Measurements from ENCODE around the gene DTNBP1.

Gene DTNBP1

DNA sequence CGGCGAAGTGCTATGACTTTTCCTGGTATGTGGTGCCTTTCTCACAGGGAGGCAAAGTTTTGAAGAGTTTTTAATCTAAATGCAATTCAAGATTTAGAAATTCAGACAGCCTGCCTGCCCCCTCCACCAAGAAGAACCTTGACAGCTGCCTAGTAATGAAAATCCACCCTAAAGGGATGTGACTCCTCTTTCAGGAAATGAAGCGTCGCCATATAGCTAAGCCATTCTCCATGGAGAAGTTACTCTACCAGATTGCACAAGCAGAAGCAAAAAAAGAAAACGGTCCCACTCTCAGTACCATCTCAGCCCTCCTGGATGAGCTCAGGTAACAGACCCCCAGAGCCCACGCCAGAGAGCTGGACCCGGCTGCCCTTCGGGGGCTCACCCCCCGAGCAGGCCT lies 150.1 kb downstream of the DTNBP1 start:
- no peak for DNase-seq

DNA sequence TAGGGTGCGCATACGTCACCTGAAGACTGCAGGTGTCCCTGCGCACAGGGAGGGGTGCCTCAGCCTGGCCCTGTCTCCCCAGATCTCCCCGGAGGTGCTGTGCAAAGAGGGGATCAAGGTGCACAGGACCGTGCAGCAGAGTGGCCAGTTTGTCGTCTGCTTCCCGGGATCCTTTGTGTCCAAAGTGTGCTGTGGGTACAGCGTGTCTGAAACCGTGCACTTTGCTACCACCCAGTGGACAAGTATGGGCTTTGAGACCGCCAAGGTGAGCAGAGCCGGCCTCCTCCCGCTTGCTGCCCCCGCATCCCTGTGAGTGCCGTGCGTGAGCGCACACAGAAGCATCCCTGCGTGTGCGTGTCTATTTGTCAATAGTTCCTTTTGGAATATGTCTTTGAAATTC lies 150.7 kb downstream of the DTNBP1 start:
- peak; percentile 35 for DNase-seq

DNA sequence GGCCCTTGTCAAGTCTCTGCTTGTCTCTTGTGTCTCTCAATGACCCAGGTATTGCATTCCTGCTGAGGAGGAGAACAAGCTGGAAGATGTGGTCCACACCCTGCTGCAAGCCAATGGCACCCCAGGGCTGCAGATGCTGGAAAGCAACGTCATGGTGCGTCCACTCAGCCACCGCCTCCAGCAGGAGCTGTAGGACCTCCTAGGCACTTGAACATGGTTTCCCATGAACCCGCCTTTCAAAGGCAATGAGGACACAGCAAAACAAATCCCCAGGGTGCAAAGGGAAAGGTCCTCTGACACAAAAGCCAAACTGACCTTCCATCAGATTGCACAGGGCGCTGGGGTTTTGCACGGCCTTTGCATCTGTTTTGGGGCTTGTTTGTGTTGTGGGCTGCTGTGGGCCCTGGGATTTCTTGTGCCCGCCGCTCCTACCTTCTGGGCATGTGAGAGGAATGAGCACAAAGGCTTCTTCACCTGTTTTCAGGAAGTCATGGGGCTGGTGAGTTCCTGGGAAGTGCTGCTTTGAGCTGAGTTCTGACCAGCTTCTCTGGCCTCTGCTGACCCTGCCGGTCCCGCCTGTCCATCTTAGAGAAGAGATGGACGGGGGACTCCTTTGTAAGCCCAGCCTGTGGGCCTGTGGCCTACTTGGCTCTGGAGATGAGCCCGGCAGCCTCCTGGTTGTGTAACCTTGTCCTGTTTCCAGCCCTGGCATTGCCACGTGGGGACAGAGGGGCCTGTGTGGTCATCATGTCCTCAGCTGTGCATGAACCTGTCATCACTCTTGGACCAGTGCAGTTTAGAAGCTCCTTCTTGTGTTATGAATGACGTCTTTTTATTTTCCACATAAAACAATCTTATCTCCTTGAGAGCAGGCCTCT lies 151.3 kb downstream of the DTNBP1 start:
- no peak for DNase-seq

DNA sequence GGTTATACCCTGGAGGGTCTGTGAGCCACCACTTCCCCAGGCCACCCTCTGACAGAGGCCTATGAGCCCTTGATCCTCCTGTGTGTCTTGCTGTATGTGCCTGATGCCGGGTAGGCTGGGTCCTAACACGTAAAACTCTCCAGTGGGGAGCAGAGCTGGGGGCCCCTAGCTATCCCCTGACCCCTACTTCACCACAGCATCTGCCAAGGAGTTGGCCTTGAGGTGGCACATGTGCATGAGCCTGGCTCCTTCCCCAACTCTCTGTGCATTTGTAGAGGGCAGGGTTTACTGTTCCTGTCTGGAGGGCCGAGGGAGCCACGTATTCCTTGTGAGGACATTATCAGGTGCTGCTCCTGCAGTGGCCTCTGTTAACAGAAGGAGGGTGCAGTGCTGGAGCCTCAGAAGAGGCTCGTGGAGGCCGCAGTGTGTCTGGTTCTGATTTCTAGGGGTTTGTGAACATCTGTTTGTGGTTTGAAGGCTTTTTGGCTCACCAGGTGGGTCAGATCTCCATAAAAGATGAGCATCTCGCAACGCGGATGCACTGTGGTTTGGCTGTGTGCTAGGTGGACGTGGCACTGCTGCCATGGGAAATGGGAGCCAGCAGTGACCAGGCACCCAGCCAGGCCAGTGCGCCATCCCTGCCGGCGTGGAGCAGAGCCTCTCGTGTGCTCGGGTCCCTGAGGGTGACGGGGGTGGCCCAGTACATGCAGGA lies 152.1 kb downstream of the DTNBP1 start:
- no peak for DNase-seq

DNA sequence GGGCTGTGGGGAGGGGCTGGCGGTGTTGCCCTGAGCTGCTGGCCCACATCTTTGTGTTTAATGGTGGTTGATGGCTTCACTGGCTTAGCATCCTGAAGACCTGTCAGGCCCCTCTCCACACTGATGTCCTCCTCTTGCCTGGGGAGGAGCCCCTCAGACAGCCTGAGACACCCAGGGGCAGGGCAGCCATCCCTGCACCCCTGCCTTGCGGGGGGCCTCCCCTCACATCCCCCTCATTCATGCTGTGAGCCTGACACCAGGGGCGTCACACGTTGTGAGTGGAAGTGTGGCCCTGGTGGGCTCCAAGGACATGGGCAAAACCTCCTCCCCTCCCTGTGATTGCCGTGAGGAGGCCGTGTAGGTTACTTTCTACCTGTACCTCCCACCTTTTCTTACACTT lies 152.7 kb downstream of the DTNBP1 start:
- DNase-seq, result no peak

DNA sequence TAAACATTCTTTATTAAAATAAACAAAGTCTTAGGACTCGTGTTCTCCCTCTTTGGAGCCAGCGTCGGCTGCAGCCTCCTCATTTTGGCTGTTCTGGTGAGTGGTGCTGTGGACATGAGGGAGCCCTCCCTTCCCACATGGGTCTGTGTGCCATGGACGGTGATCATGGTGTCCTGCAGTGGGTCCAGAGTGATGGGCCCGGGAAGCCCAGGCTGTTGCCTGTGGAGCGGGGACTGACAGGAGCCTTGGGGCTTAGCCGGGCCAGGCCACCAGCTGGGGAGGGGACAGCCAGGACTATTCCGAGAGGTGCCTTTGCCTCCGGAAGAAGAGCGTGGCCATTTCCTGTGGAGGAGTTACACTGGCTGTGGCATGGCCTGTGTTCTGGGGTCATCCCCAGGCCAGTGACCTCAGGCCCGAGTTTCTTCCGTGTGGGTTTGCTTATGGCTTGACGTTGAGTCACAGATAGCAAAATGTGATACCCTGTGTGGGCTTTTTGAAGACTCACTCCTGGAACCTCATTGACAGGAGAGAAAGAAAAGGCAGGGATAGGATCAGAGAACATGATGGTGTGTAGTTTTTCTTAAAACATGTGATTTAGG lies 153.4 kb downstream of the DTNBP1 start:
- no peak for DNase-seq

DNA sequence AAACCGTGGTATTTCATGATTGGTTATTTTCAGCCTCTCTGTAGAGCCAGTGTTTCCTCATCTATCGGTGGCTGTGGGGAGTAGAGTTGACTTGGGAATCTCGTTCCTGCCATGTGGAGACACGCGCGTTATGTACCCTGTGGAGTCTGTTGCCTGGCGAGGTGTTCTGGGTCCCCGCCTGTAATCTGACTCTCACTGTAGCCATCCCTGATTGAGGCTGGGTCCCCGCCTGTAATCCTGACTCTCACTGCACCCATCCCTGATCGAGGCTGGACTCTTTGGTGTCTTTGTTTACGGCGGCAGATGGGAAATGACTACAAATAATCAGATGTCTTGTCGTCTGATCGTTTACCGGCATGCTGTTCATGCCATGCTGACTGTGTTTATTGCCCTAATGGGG lies 153.9 kb downstream of the DTNBP1 start:
- no peak for DNase-seq

DNA sequence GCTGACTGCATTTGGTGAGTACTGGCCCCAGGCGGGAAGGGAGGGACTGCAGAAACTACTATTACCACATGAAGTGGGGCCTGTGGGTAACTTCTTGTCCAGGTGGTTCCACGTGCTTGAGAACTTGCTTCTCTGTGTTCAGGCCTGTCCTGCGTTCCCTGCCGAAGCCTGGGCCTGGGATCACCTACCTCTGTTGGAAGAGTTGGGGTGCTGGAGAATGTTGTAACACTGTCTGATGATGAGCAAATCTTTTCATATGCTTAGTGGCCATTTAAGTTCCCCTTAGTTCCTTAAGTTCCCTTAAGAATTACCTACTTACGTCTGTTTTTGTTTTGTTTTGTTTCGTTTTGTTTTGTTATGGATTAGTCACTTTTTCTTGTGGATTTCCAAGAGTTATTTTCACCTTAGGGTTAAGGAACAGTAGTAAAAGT lies 154.4 kb downstream of the DTNBP1 start:
- DNase-seq, result no peak

DNA sequence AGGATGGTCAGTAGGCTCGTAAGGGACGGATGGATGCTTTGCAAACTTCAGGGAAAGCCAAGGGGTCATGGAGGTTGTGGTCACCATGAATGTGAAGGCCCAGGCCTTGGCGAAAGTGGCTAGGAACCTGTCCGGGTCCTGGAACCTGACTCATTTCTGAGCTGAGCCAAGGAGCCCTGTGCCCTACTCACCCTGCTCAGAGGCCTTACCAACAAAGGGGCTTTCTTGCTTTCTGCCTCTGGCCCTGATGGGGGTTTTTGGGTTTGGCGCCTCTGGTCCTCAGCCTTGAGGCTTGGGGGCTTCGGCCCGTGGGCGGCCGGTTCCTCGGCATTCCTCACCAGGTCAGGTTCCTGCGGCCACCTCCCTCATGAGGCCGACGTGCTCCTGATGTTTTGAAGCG lies 155.1 kb downstream of the DTNBP1 start:
- DNase-seq, result no peak

DNA sequence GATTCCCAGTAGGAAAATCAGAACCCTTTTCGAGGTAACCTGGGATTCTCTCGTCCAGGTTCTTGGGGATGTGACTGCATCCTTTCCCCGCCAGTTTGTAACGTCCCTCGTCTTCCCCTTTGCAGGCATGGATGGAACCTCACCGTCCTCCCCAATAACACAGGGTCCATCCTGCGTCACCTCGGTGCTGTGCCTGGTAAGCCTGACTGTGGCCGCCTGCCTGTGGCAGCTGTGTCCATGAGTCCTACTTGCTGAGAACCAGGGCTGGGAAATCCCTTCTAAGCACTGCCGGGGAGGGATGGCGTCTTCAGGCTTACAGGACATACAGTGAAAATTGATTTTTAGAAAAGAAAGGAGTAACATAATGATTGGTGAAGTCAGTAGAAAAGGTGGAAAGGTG lies 155.6 kb downstream of the DTNBP1 start:
- no peak for DNase-seq

DNA sequence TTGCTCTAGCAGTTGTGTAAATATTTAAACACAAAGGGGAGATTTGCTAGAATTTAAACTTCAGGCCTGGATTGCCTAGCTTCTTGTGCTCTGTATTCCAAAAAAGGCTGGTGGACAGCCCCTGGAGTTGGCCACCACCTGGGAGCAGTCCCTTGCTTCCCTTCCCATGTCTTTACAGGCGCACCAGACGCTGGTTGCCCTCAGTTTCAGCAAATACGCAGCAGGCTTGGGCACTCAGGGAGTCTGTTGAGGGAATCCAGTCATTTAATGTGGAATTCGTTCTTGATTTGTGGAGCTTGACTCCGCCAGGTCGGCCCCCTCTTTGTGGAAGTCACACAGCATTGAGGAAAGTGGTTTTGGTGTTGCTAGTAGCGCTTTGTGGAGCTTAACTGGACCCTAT lies 156.8 kb downstream of the DTNBP1 start:
- no peak for DNase-seq

DNA sequence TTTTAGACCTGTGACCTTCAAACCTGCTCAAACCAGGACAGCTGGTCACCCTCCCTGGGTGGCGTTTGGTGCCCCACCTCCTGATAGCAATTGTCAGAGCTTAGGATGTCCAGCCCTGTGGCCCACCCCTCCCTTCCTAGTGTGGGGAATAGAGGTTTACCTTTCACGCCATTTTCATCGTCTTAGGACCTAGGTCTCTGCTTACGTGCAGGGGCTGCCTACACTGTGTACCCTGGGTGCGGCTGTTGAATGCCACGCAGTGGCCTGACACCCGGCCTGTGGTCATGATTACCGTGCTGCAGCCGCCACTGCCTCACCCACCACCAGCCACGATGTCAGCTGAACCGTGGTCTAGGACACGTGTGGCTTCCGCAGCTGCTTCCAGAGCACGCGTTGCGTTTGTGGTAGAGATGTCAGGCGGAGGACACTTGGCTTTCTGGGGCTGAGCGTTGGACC lies 157.3 kb downstream of the DTNBP1 start:
- DNase-seq, result no peak

DNA sequence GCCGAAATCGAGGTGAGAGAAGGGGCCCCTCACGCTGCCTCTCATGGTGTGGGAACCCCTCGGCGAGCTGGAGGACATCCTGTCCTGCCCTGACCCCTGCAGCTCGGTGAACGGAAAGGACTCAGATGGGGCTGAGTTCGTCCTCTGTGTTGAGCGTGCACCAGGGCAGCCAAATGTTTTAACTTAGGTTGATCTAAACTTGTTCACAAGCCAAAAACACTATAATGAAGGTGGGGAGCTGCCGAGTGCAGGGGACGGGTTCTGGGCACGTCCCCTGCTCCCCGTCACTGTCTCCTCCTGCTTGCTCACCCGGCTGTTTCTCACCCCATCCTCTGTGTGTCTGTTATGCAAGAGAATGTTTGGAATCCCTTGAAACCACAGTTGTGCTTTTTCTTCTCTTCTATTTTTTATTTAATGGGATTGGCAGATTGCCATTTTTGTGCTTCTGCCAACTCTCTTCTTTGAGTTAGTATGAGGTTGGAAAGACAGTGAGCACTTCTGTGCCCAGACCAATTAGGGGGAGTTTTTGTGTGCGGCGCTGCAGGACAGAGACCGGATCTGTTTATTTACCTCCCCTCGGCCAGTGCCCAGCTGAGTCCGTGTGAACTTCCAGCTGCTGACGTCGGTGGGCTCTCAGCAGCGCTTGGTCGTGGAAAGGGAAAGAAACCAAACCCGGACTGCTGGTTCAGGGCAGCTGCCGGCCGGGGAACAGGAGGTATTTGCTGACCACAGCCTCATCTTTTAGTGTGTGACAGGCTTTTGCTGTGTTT lies 158.1 kb downstream of the DTNBP1 start:
- peak; percentile 75 for DNase-seq

DNA sequence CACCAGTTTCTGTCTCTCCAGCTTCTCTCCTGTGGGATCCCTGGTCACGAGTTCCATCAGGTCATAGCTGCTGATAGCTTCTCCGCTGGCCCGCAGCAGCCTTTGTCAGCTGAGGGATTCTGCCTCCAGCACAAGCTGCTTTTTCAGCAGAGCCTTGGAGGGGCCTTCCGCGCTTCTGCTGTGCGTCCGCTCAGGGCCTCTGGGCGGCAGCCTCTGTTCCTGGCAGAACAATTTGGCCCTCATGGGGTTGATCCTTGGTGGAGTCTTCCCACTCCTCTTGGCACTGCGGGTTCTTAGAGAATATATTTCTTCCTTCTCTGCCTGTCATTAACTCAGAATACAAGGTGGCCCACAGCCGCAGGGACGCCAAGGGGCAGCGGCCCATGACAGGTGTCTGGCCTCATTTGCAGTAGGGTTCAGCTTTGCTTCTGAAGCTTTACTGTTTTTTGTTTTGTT lies 158.8 kb downstream of the DTNBP1 start:
- no peak for DNase-seq

DNA sequence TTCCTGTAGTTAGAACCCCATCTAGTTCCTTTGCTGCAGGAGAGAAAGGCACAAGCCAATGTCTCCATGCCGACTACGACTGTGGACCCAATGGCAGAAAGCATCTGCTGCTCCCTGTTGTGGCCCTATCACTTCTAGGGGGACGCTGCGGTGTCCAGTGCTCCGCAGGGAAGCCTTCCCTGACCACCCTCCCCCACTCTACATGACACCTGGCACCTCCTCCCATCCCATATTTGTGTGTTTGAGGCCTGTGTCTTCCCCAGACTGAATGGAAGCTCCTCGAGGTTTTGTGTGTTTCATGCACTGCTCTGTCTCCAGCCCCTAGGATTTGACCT lies 159.5 kb downstream of the DTNBP1 start:
- DNase-seq, result no peak

DNA sequence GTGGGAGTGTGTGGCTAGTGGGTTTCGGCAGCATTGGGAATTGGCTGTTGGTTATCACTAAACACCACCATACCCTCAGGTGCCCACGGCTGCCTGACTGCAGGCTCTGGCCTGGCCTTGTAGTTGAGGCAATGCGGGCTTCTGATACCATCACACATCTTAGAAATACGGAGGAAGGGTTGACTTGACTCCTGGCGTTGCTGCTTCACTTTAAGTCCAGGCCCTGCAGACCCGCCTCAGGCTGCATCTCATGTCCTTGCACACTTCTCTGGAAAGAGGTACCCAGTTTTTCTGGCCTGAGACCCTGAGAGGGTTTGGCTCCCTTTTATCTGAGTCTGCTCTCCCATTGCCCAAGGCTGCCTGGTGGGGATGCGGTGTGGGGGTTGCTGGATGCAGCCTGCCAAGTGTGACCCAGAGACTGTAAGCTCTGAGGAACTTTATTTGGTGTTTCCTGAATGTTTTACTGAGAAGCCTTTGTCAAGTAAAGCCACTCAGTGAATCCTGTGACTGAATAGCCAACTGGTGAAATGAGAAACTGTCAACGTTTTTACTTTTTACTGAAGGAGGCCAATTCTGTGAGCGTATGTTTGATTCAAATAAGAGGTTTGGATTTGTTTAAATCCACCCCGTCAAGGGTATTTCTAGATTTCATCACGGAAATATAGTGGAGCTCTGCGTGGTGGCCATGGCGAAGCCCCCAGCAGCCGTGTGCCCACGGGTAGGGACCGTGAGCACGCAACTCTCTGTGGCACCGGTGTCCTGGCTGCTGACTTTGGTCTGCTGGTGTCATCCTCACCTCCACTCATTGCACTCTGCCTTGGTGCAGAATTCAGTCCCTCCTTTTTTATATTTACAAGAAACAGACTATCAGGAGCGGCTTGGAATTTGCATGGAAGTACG lies 160.1 kb downstream of the DTNBP1 start:
- DNase-seq, result no peak

DNA sequence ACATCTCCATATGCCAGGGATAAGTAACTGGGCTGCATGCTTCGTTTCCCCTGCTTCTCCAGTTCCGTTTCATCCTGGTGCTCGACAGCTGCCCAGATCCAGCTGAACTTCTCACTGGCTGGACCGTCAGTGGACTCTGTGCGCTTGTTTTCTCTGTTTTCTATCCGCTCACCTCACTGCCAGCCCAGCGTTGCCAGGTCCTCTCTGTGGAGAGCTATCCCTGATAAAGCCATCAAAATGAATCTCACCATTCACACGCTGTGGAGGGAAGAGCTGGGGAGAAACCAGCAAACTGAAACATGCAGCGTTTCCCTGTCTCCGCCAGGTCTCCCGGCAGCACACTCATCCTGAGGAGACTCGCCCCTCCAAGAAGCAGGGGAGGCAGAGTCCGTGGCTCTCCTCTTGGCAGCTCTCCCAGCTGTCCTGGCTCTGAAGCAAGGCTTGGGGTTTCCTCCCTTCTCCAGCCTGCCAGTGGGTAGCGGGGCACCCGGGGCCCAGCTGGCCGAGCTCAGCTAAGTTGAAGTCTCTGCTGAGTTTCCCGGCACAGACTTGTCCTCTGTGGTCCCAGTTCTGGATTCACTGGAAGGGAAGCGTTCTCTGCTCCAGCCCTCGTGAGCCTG lies 160.9 kb downstream of the DTNBP1 start:
- DNase-seq, result no peak

DNA sequence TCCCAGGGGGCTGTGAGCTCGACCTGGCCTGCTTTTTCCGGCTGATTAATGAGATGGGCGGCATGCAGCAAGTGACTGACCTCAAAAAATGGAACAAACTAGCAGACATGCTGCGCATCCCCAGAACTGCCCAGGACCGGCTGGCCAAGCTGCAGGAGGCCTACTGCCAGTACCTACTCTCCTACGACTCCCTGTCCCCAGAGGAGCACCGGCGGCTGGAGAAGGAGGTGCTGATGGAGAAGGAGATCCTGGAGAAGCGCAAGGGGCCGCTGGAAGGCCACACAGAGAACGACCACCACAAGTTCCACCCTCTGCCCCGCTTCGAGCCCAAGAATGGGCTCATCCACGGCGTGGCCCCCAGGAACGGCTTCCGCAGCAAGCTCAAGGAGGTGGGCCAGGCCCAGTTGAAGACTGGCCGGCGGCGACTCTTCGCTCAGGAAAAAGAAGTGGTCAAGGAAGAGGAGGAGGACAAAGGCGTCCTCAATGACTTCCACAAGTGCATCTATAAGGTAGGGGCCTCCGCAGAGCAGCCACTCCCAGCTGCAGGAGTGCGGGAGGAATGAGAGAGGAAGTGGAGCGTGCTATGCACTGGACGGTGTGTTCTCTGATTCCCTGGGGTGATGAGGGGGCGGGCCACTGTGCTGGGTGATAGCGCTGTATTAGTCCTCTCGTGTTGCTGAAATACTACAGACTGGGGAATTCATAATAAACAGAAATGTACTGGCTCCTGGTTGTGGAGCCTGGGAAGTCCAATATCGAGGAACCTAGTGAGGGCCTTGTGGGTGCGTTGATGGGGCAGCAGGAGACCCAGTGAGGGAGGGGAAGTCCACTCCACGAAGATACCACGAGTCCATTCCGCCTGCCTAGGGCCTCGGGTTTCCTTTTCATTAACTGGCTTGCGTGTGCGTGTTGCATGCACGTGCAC lies 161.7 kb downstream of the DTNBP1 start:
- no peak for DNase-seq

DNA sequence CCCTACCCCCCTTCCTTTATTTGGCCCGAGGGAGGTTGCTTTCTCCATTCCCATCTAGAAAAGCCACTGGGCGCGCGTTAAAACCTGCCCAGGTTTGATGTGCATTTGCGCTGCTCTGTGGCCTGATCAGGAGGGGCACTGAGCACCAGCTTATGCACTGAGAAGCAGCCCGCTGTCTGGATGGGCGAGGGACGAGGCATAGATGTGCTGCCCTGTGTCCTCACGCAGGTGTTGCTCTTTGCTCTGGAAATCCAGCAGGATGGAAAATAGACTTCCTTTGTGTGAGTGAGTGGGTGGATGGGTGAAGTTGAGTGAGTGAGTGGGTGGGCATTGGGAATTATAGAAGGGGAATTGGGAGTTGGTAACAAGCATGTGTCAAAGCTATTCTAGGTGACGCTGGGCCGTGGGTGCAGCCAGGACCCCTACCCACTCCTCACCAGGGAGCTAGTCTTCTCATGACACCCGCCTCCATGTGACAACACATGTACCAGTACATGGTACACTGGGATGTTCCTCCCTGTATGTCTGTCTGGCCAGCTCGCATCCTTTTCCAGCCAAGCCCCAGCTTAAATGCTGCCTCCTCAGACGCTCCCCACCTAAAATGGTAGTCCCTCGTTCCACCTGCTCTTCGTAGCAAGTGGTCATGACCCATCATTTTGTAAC lies 162.6 kb downstream of the DTNBP1 start:
- no peak for DNase-seq

DNA sequence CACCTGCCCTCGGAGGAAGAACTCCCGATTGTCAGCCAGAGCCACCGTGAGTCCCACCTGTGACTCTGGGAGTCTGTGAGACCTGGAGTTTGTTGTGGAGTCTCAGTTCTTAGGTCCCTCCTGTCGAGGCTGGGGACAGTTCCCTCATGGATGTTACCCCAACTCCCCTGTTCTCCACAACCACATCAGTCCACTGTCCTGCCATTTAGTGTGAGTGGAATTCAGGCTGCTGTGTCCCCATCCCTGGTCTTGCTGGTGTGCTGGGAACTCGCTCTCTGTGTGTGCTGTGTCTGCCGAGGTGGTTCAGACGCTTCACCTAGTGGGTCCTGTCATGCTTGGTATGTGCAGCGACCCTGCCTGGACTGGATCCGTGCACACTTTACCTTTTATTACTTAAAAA lies 163.2 kb downstream of the DTNBP1 start:
- no peak for DNase-seq
